ENCODE results near the gene PRLR. TPM values are rescaled to one million over a fixed set of nuclear protein-coding genes. Genes with fewer than 3 reads are reported as not detected.

Gene PRLR
- total RNA-seq, 1 donor from 2014 or later = 1.6 TPM

- intact Hi-C loops (cut with DNase I) = no loop called here
- DNase-seq = no peak
- no peaks in the 10 kb centered on the region for H3K36me3 ChIP-seq
- no peaks in the 10 kb centered on the region for H3K27me3 ChIP-seq
- no peak overlapping the region for H3K27ac ChIP-seq
- no peaks in the 10 kb centered on the region for H3K4me1 ChIP-seq
- ATAC-seq = no peak
- no peak overlapping the region for H3K4me3 ChIP-seq
- no peaks in the 10 kb centered on the region for H3K9me3 ChIP-seq
- TF ChIP-seq CTCF (IDR thresholded peaks at IDR 0.05) = no peak
Observed at GRCh38 chr5:35138232-35138631, 92.1 kb downstream of the PRLR start.

- Histone ChIP-seq H3K4me3 (no peak overlapping the region), H3K36me3 (no peaks in the 10 kb centered on the region), H3K27me3 (no peaks in the 10 kb centered on the region), H3K4me1 (no peaks in the 10 kb centered on the region), H3K27ac (no peak overlapping the region), H3K9me3 (no peaks in the 10 kb centered on the region)
- intact Hi-C loops (cut with DNase I) = no loop called here
- ATAC-seq (no peak), DNase-seq (no peak)
- no peak for TF ChIP-seq CTCF (IDR thresholded peaks at IDR 0.05)
Observed at GRCh38 chr5:35136386-35136785, 93.9 kb downstream of the PRLR start.

- no peak for ATAC-seq
- no peak for TF ChIP-seq CTCF (IDR thresholded peaks at IDR 0.05)
- H3K27ac ChIP-seq = no peak overlapping the region
Observed at GRCh38 chr5:35135239-35135700, 95.0 kb downstream of the PRLR start.

GRCh38 chr5:35134278-35135030 lies 95.8 kb downstream of the PRLR start:
- ATAC-seq = no peak
- no peak for TF ChIP-seq CTCF (IDR thresholded peaks at IDR 0.05)
- DNase-seq = no peak
- Histone ChIP-seq H3K4me1 (no peaks in the 10 kb centered on the region), H3K27me3 (no peaks in the 10 kb centered on the region), H3K36me3 (no peaks in the 10 kb centered on the region), H3K9me3 (no peaks in the 10 kb centered on the region), H3K4me3 (no peak overlapping the region), H3K27ac (no peak overlapping the region)
- intact Hi-C loops (cut with DNase I) = no loop called here

More at GRCh38 chr5:35135239-35135700, 95.0 kb downstream of the PRLR start:
- Histone ChIP-seq H3K4me1 (no peaks in the 10 kb centered on the region), H3K36me3 (no peaks in the 10 kb centered on the region), H3K4me3 (no peak overlapping the region), H3K27me3 (no peaks in the 10 kb centered on the region), H3K9me3 (no peaks in the 10 kb centered on the region)
- no peak for DNase-seq
- intact Hi-C loops (cut with DNase I) = no loop called here

- no peak for TF ChIP-seq CTCF (IDR thresholded peaks at IDR 0.05)
- Histone ChIP-seq H3K27ac (no peak overlapping the region), H3K4me1 (no peaks in the 10 kb centered on the region), H3K36me3 (no peaks in the 10 kb centered on the region), H3K9me3 (no peaks in the 10 kb centered on the region), H3K4me3 (no peak overlapping the region), H3K27me3 (no peaks in the 10 kb centered on the region)
- intact Hi-C loops (cut with DNase I) = no loop called here
- ATAC-seq (no peak), DNase-seq (no peak)
Observed at GRCh38 chr5:35133186-35133585, 97.1 kb downstream of the PRLR start.
